ENCODE data around the gene UNC79.
A peak's percentile ranks its signal among the peaks of the same experiment; 100 is the strongest.

UNC79 gene

DNA sequence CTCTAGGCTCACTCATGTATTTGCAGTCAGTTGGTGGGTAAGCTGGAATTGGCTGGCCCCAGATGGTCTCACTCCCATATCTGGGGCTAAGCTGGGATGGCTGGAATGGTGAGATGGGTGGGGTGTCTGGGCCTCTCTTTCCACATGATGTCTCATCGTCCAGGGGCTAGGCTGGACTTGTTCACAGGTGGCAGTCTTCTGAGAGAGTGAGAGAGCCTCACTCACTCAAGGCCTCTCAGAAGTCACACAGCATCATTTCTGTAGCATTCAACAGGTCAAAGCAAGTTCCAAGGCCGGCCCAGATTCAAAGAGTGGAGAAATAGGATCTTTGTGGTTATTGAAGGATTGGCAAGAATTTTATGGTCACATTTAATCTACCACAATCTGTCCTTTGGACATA, 102.7 kb downstream of the UNC79 start:
- H3K27me3 ChIP-seq (ENCODE audit: insufficient read depth, low read depth, severe bottlenecking) = no peaks in the 10 kb centered on the region
- no peak overlapping the region for H3K4me3 ChIP-seq (ENCODE audit: low read depth, low read length)
- DNase-seq = peak; percentile 18
- no peak overlapping the region for H3K27ac ChIP-seq
- 0 out of 2 replicates have a peak, but pooled peaks cover 3% of the 10 kb centered on the region for H3K36me3 ChIP-seq
- TF ChIP-seq, protein P1, sequence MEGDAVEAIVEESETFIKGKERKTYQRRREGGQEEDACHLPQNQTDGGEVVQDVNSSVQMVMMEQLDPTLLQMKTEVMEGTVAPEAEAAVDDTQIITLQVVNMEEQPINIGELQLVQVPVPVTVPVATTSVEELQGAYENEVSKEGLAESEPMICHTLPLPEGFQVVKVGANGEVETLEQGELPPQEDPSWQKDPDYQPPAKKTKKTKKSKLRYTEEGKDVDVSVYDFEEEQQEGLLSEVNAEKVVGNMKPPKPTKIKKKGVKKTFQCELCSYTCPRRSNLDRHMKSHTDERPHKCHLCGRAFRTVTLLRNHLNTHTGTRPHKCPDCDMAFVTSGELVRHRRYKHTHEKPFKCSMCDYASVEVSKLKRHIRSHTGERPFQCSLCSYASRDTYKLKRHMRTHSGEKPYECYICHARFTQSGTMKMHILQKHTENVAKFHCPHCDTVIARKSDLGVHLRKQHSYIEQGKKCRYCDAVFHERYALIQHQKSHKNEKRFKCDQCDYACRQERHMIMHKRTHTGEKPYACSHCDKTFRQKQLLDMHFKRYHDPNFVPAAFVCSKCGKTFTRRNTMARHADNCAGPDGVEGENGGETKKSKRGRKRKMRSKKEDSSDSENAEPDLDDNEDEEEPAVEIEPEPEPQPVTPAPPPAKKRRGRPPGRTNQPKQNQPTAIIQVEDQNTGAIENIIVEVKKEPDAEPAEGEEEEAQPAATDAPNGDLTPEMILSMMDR (IDR thresholded peaks at IDR 0.05; ENCODE audit: low read depth, low read length) = no peak
- no peaks in the 10 kb centered on the region for H3K9me3 ChIP-seq (ENCODE audit: severe bottlenecking)

DNA sequence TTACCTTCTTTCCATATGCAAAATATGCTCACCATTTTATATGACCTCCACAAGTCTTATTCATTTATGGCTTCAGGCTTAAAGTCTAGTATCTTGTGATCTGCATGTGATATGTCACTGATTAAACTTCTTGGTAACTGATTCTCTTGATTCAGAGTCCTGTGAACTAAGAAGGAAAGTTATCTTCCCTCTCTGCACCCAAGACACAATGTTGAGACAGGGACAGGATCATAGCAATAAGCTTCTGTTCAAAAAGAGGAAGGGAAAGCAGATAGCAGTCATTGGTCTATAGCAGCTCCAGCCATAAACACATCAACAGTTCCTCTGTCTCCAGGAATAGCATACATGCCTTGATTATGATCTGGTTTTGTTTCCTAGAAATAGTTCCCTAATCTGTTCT, 103.1 kb downstream of the UNC79 start:
- no peak for DNase-seq
- Histone ChIP-seq H3K27me3 (ENCODE audit: insufficient read depth, low read depth, severe bottlenecking) (no peaks in the 10 kb centered on the region), H3K36me3 (0 out of 2 replicates have a peak, but pooled peaks cover 3% of the 10 kb centered on the region), H3K9me3 (ENCODE audit: severe bottlenecking) (no peaks in the 10 kb centered on the region), H3K27ac (no peak overlapping the region), H3K4me3 (ENCODE audit: low read depth, low read length) (no peak overlapping the region)
- TF ChIP-seq, protein P1 (IDR thresholded peaks at IDR 0.05; ENCODE audit: low read depth, low read length) = no peak

DNA sequence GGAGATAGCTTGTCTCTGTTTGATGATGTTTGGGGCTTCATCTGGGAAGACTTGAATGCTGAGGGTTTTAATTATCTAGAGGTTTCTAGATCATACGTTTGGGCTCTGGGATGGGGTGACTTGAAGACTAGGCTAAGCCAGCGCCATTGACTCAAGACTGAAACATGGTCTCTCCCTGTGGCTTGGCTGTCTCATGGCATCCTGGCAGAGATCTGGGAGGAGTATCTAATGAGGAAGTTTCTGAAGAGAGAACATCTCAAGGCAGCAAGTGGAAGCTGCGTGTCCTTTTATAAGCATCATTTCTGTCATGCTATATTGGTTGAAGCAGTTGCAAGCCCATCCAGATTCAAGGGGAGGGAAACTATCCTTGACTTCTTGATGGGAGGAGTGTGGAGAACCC, 104.8 kb downstream of the UNC79 start:
- TF ChIP-seq, protein P1 (IDR thresholded peaks at IDR 0.05; ENCODE audit: low read depth, low read length) = no peak
- no peak for DNase-seq
- Histone ChIP-seq H3K9me3 (ENCODE audit: severe bottlenecking) (no peaks in the 10 kb centered on the region), H3K36me3 (0 out of 2 replicates have a peak, but pooled peaks cover 3% of the 10 kb centered on the region), H3K27me3 (ENCODE audit: insufficient read depth, low read depth, severe bottlenecking) (no peaks in the 10 kb centered on the region), H3K4me3 (ENCODE audit: low read depth, low read length) (no peak overlapping the region), H3K27ac (no peak overlapping the region)

DNA sequence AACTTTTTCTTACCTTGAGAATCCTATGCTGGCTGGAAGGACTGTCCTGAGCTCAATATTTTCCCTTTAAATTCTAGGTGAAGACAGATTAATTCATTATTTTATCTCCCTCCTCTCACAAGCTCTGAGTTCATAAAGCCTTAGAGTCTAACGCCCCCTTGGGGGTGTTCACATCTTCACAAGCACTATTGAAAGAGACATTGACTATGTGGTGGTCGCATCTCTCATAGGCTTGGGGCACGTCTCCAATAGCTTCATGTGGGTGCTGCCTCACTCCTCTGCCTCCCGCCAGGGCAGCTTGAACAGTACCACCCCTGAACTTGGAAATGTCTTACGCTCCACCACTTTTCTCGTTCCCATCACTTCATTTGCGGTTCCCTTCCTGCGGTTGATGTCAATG, 106.2 kb downstream of the UNC79 start:
- DNase-seq = peak; percentile 44
- Histone ChIP-seq H3K9me3 (ENCODE audit: severe bottlenecking) (no peaks in the 10 kb centered on the region), H3K36me3 (0 out of 2 replicates have a peak, but pooled peaks cover 3% of the 10 kb centered on the region), H3K4me3 (ENCODE audit: low read depth, low read length) (no peak overlapping the region), H3K27me3 (ENCODE audit: insufficient read depth, low read depth, severe bottlenecking) (no peaks in the 10 kb centered on the region), H3K27ac (no peak overlapping the region)
- TF ChIP-seq, protein P1 (IDR thresholded peaks at IDR 0.05; ENCODE audit: low read depth, low read length) = peak; percentile 56

DNA sequence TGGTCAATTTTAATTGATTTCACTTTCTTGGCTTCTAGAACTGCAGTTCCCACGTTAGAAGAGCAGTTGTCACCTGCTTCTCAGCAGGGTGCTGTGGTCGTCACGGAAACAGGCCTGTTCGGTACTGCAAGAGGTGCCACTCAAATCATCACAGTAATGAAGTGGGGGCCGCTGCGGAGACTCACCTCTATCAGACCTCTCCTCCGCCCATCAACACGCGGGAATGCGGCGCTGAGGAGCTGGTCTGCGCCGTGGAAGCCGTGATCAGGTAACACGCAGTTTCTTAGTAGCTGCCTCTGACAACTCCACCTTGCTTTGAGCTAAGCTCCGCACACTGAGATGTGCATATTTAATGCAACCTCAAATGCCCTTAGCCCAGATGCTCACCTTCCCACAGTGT, 107.2 kb downstream of the UNC79 start:
- Histone ChIP-seq H3K27ac (no peak overlapping the region), H3K27me3 (ENCODE audit: insufficient read depth, low read depth, severe bottlenecking) (no peaks in the 10 kb centered on the region), H3K9me3 (ENCODE audit: severe bottlenecking) (no peaks in the 10 kb centered on the region), H3K36me3 (peaks cover 6% of the 10 kb centered on the region; the same call in 1 of the 2 replicates), H3K4me3 (ENCODE audit: low read depth, low read length) (no peak overlapping the region)
- DNase-seq = no peak
- TF ChIP-seq, protein P1 (IDR thresholded peaks at IDR 0.05; ENCODE audit: low read depth, low read length) = no peak

DNA sequence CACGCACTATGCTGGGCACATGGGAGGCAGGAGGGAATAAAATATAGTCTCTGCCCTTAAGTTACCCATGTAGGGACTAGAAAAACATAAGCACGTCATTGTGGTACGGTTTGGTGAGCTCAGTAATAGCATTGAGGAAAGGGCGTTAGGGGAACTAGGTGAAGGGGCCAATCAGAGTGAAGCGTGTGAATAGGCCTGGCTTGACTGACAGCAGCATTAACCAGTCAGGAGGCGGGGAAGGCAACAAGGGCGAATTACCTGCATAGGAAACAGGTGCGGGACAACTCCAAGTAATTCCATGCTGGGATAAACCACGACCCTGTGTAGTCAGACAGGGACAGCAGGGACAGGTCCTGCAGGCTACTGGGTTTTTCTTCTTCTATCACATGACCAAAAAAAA, 107.7 kb downstream of the UNC79 start:
- Histone ChIP-seq H3K27me3 (ENCODE audit: insufficient read depth, low read depth, severe bottlenecking) (no peaks in the 10 kb centered on the region), H3K27ac (no peak overlapping the region), H3K4me3 (ENCODE audit: low read depth, low read length) (no peak overlapping the region), H3K36me3 (peaks cover 6% of the 10 kb centered on the region; the same call in 1 of the 2 replicates), H3K9me3 (ENCODE audit: severe bottlenecking) (no peaks in the 10 kb centered on the region)
- DNase-seq = peak; percentile 59
- TF ChIP-seq, protein P1 (IDR thresholded peaks at IDR 0.05; ENCODE audit: low read depth, low read length) = no peak
